Measurements from ENCODE around the gene CLDN3. TPM values are rescaled to one million over a fixed set of nuclear protein-coding genes. Genes with fewer than 3 reads are reported as not detected.

The CLDN3 gene
- total and polyA plus RNA-seq, 9 of the 15 experiments (the other 6 are each of a cell fraction or from before 2014, with no cell fraction given): 0.29 TPM; not detected in 8

DNA sequence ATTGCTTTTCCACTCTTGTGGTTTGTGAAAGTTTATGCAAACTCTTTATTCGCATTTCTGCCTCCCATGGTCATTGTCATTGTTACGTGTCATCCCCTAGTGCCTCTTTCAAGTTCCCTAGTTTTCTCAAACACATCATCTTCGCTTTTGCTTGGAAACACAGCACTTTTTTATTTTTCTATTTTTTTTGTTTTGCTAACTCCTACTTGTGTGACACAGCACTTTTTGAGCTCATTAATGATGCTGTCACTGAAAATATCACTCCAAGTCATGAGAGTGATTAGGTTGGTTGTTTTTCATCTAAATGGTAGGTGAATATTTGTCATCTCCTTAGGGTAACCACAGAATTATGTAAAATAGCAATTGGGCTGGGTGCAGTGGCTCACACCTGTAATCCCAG lies 42.1 kb downstream of the CLDN3 start (continued):
- TF ChIP-seq RFX1 (IDR thresholded peaks at IDR 0.05) (no peak), HLTF (IDR thresholded peaks at IDR 0.05) (no peak), ZNF3 (CRISPR knock-in tag; IDR thresholded peaks at IDR 0.05) (no peak), ZNF384 (IDR thresholded peaks at IDR 0.05; ENCODE audit: low read depth, low read length) (0 out of 2 replicates have a peak, but pooled peaks have one; percentile 51), EP300 (IDR thresholded peaks at IDR 0.05; ENCODE audit: low read length) (no peak), CEBPG (CRISPR knock-in tag; IDR thresholded peaks at IDR 0.05) (no peak), CEBPG (tag; conservative IDR thresholded peaks at IDR 0.05 in 1 of 2, IDR thresholded peaks at IDR 0.05 in 1 of 2) (no peak), MAFG (tag; conservative IDR thresholded peaks at IDR 0.05) (peak; percentile 98), DPF2 (IDR thresholded peaks at IDR 0.05) (peak; percentile 62; the same call in 1 of the 2 replicates), FOXJ2 (tag; IDR thresholded peaks at IDR 0.05) (no peak), MCM5 (IDR thresholded peaks at IDR 0.05; ENCODE audit: low read depth) (no peak), ZSCAN29 (IDR thresholded peaks at IDR 0.05) (no peak), NFE2 (IDR thresholded peaks at IDR 0.05; ENCODE audit: low read depth) (peak; percentile 92), NFIC (IDR thresholded peaks at IDR 0.05) (no peak), NFE2L1 (tag; IDR thresholded peaks at IDR 0.05; ENCODE audit: borderline replicate concordance, low read depth) (peak; percentile 90), C11orf30 (IDR thresholded peaks at IDR 0.05; ENCODE audit: low read depth) (peak; percentile 94), DDX20 (tag; IDR thresholded peaks at IDR 0.05; ENCODE audit: low read depth) (no peak), MAFK (IDR thresholded peaks at IDR 0.05; ENCODE audit: low read length) (peak; percentile 72; the same call in 1 of the 2 replicates), PKNOX1 (IDR thresholded peaks at IDR 0.05) (peak; percentile 46; the same call in 1 of the 2 replicates), KAT8 (IDR thresholded peaks at IDR 0.05; ENCODE audit: low read depth) (no peak), SMARCE1 (IDR thresholded peaks at IDR 0.05) (0 out of 2 replicates have a peak, but pooled peaks have one; percentile 38)
- TF ChIP-seq, protein P1, sequence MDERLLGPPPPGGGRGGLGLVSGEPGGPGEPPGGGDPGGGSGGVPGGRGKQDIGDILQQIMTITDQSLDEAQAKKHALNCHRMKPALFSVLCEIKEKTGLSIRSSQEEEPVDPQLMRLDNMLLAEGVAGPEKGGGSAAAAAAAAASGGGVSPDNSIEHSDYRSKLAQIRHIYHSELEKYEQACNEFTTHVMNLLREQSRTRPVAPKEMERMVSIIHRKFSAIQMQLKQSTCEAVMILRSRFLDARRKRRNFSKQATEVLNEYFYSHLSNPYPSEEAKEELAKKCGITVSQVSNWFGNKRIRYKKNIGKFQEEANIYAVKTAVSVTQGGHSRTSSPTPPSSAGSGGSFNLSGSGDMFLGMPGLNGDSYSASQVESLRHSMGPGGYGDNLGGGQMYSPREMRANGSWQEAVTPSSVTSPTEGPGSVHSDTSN (CRISPR knock-in tag; IDR thresholded peaks at IDR 0.05; ENCODE audit: low read depth): no peak
- TF ChIP-seq, protein P1 (tag; conservative IDR thresholded peaks at IDR 0.05; ENCODE audit: low read depth): peak; percentile 84
- TF ChIP-seq, protein P2, sequence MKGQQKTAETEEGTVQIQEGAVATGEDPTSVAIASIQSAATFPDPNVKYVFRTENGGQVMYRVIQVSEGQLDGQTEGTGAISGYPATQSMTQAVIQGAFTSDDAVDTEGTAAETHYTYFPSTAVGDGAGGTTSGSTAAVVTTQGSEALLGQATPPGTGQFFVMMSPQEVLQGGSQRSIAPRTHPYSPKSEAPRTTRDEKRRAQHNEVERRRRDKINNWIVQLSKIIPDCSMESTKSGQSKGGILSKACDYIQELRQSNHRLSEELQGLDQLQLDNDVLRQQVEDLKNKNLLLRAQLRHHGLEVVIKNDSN (CRISPR knock-in tag; IDR thresholded peaks at IDR 0.05): no peak
- TF ChIP-seq, protein P3, sequence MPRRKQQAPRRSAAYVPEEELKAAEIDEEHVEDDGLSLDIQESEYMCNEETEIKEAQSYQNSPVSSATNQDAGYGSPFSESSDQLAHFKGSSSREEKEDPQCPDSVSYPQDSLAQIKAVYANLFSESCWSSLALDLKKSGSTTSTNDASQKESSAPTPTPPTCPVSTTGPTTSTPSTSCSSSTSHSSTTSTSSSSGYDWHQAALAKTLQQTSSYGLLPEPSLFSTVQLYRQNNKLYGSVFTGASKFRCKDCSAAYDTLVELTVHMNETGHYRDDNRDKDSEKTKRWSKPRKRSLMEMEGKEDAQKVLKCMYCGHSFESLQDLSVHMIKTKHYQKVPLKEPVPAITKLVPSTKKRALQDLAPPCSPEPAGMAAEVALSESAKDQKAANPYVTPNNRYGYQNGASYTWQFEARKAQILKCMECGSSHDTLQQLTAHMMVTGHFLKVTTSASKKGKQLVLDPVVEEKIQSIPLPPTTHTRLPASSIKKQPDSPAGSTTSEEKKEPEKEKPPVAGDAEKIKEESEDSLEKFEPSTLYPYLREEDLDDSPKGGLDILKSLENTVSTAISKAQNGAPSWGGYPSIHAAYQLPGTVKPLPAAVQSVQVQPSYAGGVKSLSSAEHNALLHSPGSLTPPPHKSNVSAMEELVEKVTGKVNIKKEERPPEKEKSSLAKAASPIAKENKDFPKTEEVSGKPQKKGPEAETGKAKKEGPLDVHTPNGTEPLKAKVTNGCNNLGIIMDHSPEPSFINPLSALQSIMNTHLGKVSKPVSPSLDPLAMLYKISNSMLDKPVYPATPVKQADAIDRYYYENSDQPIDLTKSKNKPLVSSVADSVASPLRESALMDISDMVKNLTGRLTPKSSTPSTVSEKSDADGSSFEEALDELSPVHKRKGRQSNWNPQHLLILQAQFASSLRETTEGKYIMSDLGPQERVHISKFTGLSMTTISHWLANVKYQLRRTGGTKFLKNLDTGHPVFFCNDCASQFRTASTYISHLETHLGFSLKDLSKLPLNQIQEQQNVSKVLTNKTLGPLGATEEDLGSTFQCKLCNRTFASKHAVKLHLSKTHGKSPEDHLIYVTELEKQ (CRISPR knock-in tag; IDR thresholded peaks at IDR 0.05): no peak
